Right lobe of liver (tissue), 6 donors: Measurements from ENCODE around the gene CCDC196. TPM values are rescaled to one million over a fixed set of nuclear protein-coding genes. Genes with fewer than 3 reads are reported as not detected.
A peak's percentile ranks its signal among the peaks of the same experiment; 100 is the strongest.

ENCODE experiments used
- ATAC-seq, 4 donors: fragments of 200-7000 bp; cut with Tn5 transposase; one replicate each; pipeline ENCODE4 v1.9.1; 2020; ENCODE audit warnings: mild to moderate bottlenecking in 4 of 4, moderate library complexity in 4 of 4
- DNase-seq, 3 donors: peaks; one replicate each; pipeline ENCODE4 v3.0.0-alpha.2; 2020
- H3K27ac ChIP-seq, 3 donors: fragments of 200-600 bp; one replicate each; pipeline ENCODE4 v1.8.0; 2022
- H3K27me3 ChIP-seq, 2 donors: fragments of 200-600 bp; one replicate each; pipeline ENCODE4 v1.8.0; 2022
- H3K36me3 ChIP-seq, 4 donors: fragments of 200-600 bp; sonication (generic) in 1 of 4; one replicate each; pipeline versions ENCODE4 v1.5.1 to v1.8.0; 2017 to 2022; ENCODE audit warnings: control low read depth in 1 of 4
- H3K4me1 ChIP-seq, 4 donors: fragments of 200-600 bp; sonication (generic) in 1 of 4; one replicate each; pipeline versions ENCODE4 v1.5.1 to v1.8.0; 2017 to 2022; ENCODE audit warnings: control low read depth in 1 of 4
- H3K4me3 ChIP-seq, 3 donors: fragments of 200-600 bp; one replicate each; pipeline ENCODE4 v1.8.0; 2022
- H3K9me3 ChIP-seq, 4 donors: fragments of 200-600 bp; sonication (generic) in 1 of 4; one replicate each; pipeline versions ENCODE4 v1.5.1 to v1.8.0; 2017 to 2022; ENCODE audit warnings: control low read depth in 1 of 4
- CTCF ChIP-seq, 4 donors: fragments of 200-600 bp in 3 of 4; fragments of 450-650 bp in 1 of 4; IDR thresholded peaks; one replicate each; pipeline versions ENCODE4 v1.5.1 to v1.8.0; 2016 to 2022; ENCODE audit warnings: antibody characterized with exemption in 4 of 4, mild to moderate bottlenecking in 2 of 4
- POLR2A ChIP-seq: fragments of 450-650 bp; IDR thresholded peaks from one replicate; pipeline ENCODE4 v1.6.1; 2017; ENCODE audit warnings: antibody characterized with exemption, mild to moderate bottlenecking
- WGBS: methylation state at CpG from one replicate; pipeline ENCODE4 v1.1.6; 2018; ENCODE audit warnings: low coverage, low lambda C conversion rate; ENCODE audit not compliant: insufficient coverage; ENCODE audit errors: missing lambda C conversion rate; 5-methylcytosine and 5-hydroxymethylcytosine counted together
- intact Hi-C, 2 donors: fragments of 100-400 bp; cut with DNase I; formaldehyde crosslinking; loops; one replicate each; pipeline versions ENCODE4 v1.11.2 to v1.14.1; 2022
- total RNA-seq, 6 experiments: library from RNA; depleted of rRNA in 2 of 6; stranded (reverse); fragments of >200 nt in 2 of 6; fragmentation: NEBNext Ultra II Directional in 3 of 6; extraction: Animal tissue kit (Norgen Biotek cat#: 25700) in 3 of 6; gene quantifications; one replicate each; pipeline versions ENCODE4 v1.1.0 to v1.2.4, GENCODE V29; 2016 to 2023
- donor health status: DM: no; HTN: yes; CAD: no.
- donor health status: DM: no; HTN: no; CAD: no.
- donor health status: DM: no; HTN: no; CAD: no.
- donor health status: DM: no; HTN: yes; CAD: no.
- donor health status: DM: no; HTN: yes; CAD: no.

Gene CCDC196
- total RNA-seq, 6 experiments from 2014 or later, result 1.9 to 8.1 (median 5.6) TPM; not detected in 2

- Histone ChIP-seq H3K36me3 (no peaks in the 10 kb centered on the region), H3K4me3 (no peak overlapping the region), H3K27ac (no peak overlapping the region), H3K9me3 (no peaks in the 10 kb centered on the region), H3K4me1 (peaks cover 0 to 10% (median 3%) of the 10 kb centered on the region in 4 donors), H3K27me3 (no peaks in the 10 kb centered on the region)
- ATAC-seq, result peak in 2 of 4 donors; percentile 32 to 38
- no peak for TF ChIP-seq CTCF (IDR thresholded peaks at IDR 0.05)
- TF ChIP-seq POLR2A, result no peak
- intact Hi-C loops, result no loop called here
- no peak for DNase-seq
- WGBS, result 97% methylated on average over 4 of the region's 9 CpGs
These were observed 44.4 kb downstream of the CCDC196 start for GRCh38 chr14:66530526-66530925.

- no peak for ATAC-seq
- Histone ChIP-seq H3K9me3 (no peaks in the 10 kb centered on the region), H3K4me1 (peaks cover 0 to 18% (median 0%) of the 10 kb centered on the region in 4 donors), H3K27me3 (no peaks in the 10 kb centered on the region), H3K27ac (no peak overlapping the region), H3K36me3 (no peaks in the 10 kb centered on the region), H3K4me3 (no peak overlapping the region)
- no peak for DNase-seq
- TF ChIP-seq CTCF (IDR thresholded peaks at IDR 0.05), result no peak
- no peak for TF ChIP-seq POLR2A
- 89% methylated on average over 3 of the region's 3 CpGs for WGBS
- intact Hi-C loops, result no loop called here
These were observed 52.9 kb downstream of the CCDC196 start for GRCh38 chr14:66539034-66539433.

GRCh38 chr14:66540038-66540437, 53.9 kb downstream of the CCDC196 start:
- intact Hi-C loops, result no loop called here
- WGBS, result 43% methylated on average over 1 of the region's 1 CpG
- ATAC-seq (peak in 2 of 4 donors; percentile 44 to 67), DNase-seq (no peak)
- Histone ChIP-seq H3K9me3 (no peaks in the 10 kb centered on the region), H3K36me3 (no peaks in the 10 kb centered on the region), H3K4me3 (no peak overlapping the region), H3K27ac (no peak overlapping the region), H3K4me1 (peaks cover 0 to 19% (median 0%) of the 10 kb centered on the region in 4 donors), H3K27me3 (no peaks in the 10 kb centered on the region)
- no peak for TF ChIP-seq CTCF (IDR thresholded peaks at IDR 0.05)
- no peak for TF ChIP-seq POLR2A

- intact Hi-C loops, result no loop called here
- WGBS, result 72% methylated on average over 3 of the region's 3 CpGs
These were observed 55.5 kb downstream of the CCDC196 start for GRCh38 chr14:66541627-66542026.

More at GRCh38 chr14:66541627-66542026, 55.5 kb downstream of the CCDC196 start:
- ATAC-seq (no peak), DNase-seq (no peak)
- H3K4me3 ChIP-seq, result no peak overlapping the region
- no peaks in the 10 kb centered on the region for H3K9me3 ChIP-seq
- no peak overlapping the region for H3K27ac ChIP-seq
- no peaks in the 10 kb centered on the region for H3K36me3 ChIP-seq
- no peaks in the 10 kb centered on the region for H3K27me3 ChIP-seq
- peaks cover 0 to 19% (median 0%) of the 10 kb centered on the region in 4 donors for H3K4me1 ChIP-seq
- TF ChIP-seq POLR2A (no peak), CTCF (IDR thresholded peaks at IDR 0.05) (no peak)
